ENCODE measurements around the gene TMEM117. TPM values are rescaled to one million over a fixed set of nuclear protein-coding genes. Genes with fewer than 3 reads are reported as not detected.
"Not testable (repeated sequence)": the region's sequence is repeated elsewhere in the genome, so short reads cannot be mapped to it uniquely, and the experiment has no call there.

The TMEM117 gene
- total RNA-seq, 1 donor: 10.8 TPM

GRCh38 chr12:44020555-44020954, 184.7 kb downstream of the TMEM117 start:
- DNase-seq (ENCODE audit: low read depth): no peak
- H3K4me3 ChIP-seq (ENCODE audit: low read depth, low read length): no peak overlapping the region
- TF ChIP-seq, protein P1, sequence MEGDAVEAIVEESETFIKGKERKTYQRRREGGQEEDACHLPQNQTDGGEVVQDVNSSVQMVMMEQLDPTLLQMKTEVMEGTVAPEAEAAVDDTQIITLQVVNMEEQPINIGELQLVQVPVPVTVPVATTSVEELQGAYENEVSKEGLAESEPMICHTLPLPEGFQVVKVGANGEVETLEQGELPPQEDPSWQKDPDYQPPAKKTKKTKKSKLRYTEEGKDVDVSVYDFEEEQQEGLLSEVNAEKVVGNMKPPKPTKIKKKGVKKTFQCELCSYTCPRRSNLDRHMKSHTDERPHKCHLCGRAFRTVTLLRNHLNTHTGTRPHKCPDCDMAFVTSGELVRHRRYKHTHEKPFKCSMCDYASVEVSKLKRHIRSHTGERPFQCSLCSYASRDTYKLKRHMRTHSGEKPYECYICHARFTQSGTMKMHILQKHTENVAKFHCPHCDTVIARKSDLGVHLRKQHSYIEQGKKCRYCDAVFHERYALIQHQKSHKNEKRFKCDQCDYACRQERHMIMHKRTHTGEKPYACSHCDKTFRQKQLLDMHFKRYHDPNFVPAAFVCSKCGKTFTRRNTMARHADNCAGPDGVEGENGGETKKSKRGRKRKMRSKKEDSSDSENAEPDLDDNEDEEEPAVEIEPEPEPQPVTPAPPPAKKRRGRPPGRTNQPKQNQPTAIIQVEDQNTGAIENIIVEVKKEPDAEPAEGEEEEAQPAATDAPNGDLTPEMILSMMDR (IDR thresholded peaks at IDR 0.05; ENCODE audit: insufficient read depth, low read depth, low read length): no peak

DNA sequence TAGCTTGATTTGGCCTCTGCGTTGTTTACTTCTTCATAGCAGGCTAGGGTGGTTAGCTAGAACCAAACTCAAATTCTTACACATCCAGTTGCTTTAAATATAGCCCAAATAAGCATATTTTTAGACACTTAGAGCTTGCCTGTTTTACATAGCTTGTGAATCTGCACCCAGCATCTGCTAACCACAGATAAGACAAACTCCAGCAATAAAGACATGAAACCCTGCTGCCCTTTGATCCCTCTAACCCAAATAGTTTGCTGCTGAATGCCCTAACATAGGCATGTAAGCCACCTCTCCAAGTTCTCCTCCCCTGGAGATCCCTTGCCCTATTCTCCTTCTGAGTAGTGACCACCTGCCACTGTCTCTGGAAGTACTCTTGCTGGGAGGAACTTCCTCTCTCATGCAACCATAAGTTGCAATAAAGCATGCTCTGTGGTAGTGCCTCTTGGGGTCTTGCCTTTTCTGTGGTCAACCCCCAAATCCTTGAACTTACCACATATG, 185.6 kb downstream of the TMEM117 start:
- TF ChIP-seq, protein P1 (IDR thresholded peaks at IDR 0.05; ENCODE audit: insufficient read depth, low read depth, low read length): no peak
- no peak for DNase-seq (ENCODE audit: low read depth)
- no peak overlapping the region for H3K4me3 ChIP-seq (ENCODE audit: low read depth, low read length)

DNA sequence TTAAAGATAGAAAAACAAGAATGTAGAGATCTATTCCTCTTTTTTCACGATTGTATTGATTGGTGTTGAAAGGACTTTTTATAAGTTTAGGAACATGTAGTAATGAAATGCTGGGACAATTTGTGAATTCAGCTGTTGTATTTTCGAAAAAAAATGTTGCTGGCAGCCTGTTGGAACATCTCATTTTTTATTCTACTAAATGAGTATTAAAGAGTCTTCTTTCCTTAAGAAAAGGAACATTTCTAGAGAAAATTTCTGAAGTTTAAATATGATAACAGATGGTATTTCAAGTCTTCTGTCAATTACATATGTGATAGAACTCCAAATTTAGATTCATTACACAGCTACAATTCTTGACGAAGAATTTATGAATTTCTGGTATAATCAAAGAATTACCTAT, 189.6 kb downstream of the TMEM117 start:
- DNase-seq (ENCODE audit: low read depth): no peak
- TF ChIP-seq, protein P1 (IDR thresholded peaks at IDR 0.05; ENCODE audit: insufficient read depth, low read depth, low read length): no peak

DNA sequence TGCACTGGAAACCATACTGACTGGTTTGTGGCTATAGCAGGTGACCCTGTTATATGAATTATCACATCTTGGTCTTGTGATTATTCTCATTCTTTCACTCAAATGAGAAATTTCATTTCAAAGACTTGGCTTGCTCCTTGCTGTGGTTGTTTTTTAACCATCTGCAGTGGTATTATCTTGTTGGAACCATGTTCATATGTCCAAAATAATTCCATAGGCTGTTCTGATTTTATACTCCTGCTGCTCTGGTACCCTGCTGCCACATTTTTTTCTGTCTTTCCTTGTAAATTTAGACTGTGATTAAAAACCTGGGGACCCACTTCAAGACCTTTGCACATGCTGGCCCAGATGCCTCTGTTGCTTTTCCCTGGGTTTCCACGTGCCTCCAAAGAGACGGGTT, 190.2 kb downstream of the TMEM117 start:
- TF ChIP-seq, protein P1 (IDR thresholded peaks at IDR 0.05; ENCODE audit: insufficient read depth, low read depth, low read length): no peak
- H3K4me3 ChIP-seq (ENCODE audit: low read depth, low read length): no peak overlapping the region
- no peak for DNase-seq (ENCODE audit: low read depth)

More for the DNA sequence above, 189.6 kb downstream of the TMEM117 start:
- H3K4me3 ChIP-seq (ENCODE audit: low read depth, low read length): no peak overlapping the region

- H3K4me3 ChIP-seq (ENCODE audit: low read depth, low read length); DNase-seq (ENCODE audit: low read depth): not testable (repeated sequence)
Observed at GRCh38 chr12:44026926-44027325, 191.0 kb downstream of the TMEM117 start.

GRCh38 chr12:44029194-44029593, 193.3 kb downstream of the TMEM117 start:
- H3K4me3 ChIP-seq (ENCODE audit: low read depth, low read length): no peak overlapping the region
- no peak for DNase-seq (ENCODE audit: low read depth)
- TF ChIP-seq, protein P1 (IDR thresholded peaks at IDR 0.05; ENCODE audit: insufficient read depth, low read depth, low read length): no peak

DNA sequence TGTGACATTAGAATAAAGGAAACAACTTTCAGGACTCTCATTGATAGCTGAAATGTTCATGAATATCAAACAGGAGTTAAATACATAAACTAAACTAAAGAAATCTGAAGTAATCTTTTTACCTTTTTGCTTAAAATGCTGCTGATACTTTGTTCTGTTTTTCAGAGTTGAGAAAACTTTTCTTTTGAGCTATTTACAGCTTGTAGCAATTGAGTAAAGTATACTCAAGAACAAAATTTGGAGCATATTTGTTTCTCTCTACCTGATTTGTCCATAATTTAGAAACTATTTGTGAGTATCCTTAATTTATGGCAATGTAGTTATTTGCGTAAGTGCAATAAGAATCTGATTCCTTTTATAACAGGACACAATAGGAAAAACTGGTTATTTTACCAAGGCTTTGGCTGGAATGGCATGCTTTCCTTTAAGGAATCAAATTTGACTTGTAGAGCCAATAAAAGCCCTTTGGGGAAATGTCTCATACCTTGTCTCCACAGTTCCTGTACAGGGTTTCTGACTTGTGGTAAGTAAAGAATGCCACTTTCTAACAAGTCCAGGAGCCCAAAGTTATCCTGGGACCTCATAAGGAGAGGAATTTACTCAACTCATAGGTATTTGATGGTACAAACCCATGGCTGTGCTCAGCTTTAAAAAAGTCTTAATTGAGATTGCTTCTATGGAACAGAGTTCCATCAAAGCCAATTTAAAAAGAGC, 195.7 kb downstream of the TMEM117 start:
- TF ChIP-seq, protein P1 (IDR thresholded peaks at IDR 0.05; ENCODE audit: insufficient read depth, low read depth, low read length): no peak
- no peak for DNase-seq (ENCODE audit: low read depth)
- H3K4me3 ChIP-seq (ENCODE audit: low read depth, low read length): no peak overlapping the region

Data from fibroblast of villous mesenchyme (primary cell).